Heart left ventricle (tissue), 13 donors: Measurements from ENCODE around the gene RABGGTA.

ENCODE experiments used
- CTCF ChIP-seq, 12 donors: fragments of 200-600 bp; sonication (generic) in 4 of 12; IDR thresholded peaks; one replicate each; pipeline versions ENCODE4 v1.5.0 to v1.8.0; 2018 to 2022; ENCODE audit warnings: antibody characterized with exemption in 12 of 12, mild to moderate bottlenecking in 5 of 12
- POLR2A ChIP-seq, 2 donors: fragments of 450-650 bp; IDR thresholded peaks; one replicate each; pipeline ENCODE4 v1.6.1; 2017; ENCODE audit warnings: antibody characterized with exemption in 2 of 2, mild to moderate bottlenecking in 2 of 2, moderate library complexity in 2 of 2
- donor health status: ischemic (EF 13 %, LVEDD 7.1; RV severe dilation, severe dysfunction).
- donor health status: DM: no; HTN: yes; CAD: no.
- donor health status: DM: no; HTN: no; CAD: no.
- donor health status: ischemic (EF 25% LVEDD 6.9; RV normal size, moderate dysfunction).
- donor health status: ischemic (EF 25% LVEDD 5.7; RV mildly dilated, moderate dysfunction).
- donor health status: ischemic (EF 35%, LVEDD 5.7; RV mildly dilated, moderate dysfunction).
- donor health status: nonischemic (EF 11% LVEDD 7.7; RV severe dilation, severe dysfunction).
- donor health status: DM: yes; HTN: yes; CAD: no.
- donor health status: PGD.
- donor health status: ischemic (EF 29% LVEDD 5.4; RV normal size, mild dysfunction).
- donor health status: nonischemic (EF 23%, LVEDD 6.1; RV moderate dilation, normal function).

- TF ChIP-seq POLR2A (IDR thresholded peaks at IDR 0.05) (no peak), CTCF (IDR thresholded peaks at IDR 0.05) (no peak)
Observed at GRCh38 chr14:24307156-24307574, 35.8 kb upstream of the RABGGTA start.
